Right cardiac atrium (tissue), 5 donors: ENCODE data around the gene CCNC. TPM values are rescaled to one million over a fixed set of nuclear protein-coding genes. Genes with fewer than 3 reads are reported as not detected.

ENCODE experiments used
- ATAC-seq, 2 donors: fragments of 200-7000 bp; cut with Tn5 transposase; one replicate each; pipeline versions ENCODE4 v1.8.0 to v1.9.1; 2020; ENCODE audit warnings: moderate library complexity in 2 of 2, mild to moderate bottlenecking in 1 of 2
- DNase-seq, 3 donors: peaks; one replicate each; pipeline ENCODE4 v3.0.0-alpha.2; 2020
- H3K27ac ChIP-seq: one replicate; pipeline ENCODE4 v1.5.1; 2013; ENCODE audit warnings: mild to moderate bottlenecking, low read length, control low read depth, moderate library complexity
- H3K27me3 ChIP-seq: one replicate; pipeline ENCODE4 v1.6.1; 2013; ENCODE audit not compliant: control insufficient read depth, insufficient read depth
- H3K4me1 ChIP-seq: one replicate; pipeline ENCODE4 v1.6.1; 2013; ENCODE audit warnings: low read length; ENCODE audit not compliant: control insufficient read depth, insufficient read depth
- H3K4me3 ChIP-seq: one replicate; pipeline ENCODE4 v1.5.1; 2013; ENCODE audit warnings: low read length, control low read depth
- H3K9me3 ChIP-seq: one replicate; pipeline ENCODE4 v1.6.1; 2013; ENCODE audit warnings: low read length; ENCODE audit not compliant: control insufficient read depth
- WGBS: extraction: QIAGEN DNeasy Blood & Tissue Kit; methylation state at CpG from one replicate; pipeline ENCODE4 v1.1.7; 2013; 5-methylcytosine and 5-hydroxymethylcytosine counted together
- intact Hi-C, 4 donors: fragments of 100-400 bp; cut with DNase I; formaldehyde crosslinking; loops; one replicate each; pipeline versions ENCODE4 v1.11.0 to v1.14.0; 2022 to 2023
- polyA plus RNA-seq: library from polyadenylated mRNA; stranded (reverse); fragments of 200-250 nt; gene quantifications from one replicate; pipeline ENCODE4 v1.2.3, GENCODE V29; 2013
- total RNA-seq, 4 donors: library from RNA; stranded (reverse); fragmentation: NEBNext Ultra II Directional; extraction: Animal tissue kit (Norgen Biotek cat#: 25700); gene quantifications; one replicate each; pipeline ENCODE4 v1.2.1, GENCODE V29; 2021
- donor health status: healthy with polysubstance abuse.
- donor health status: DM: no; HTN: yes; CAD: no.
- donor health status: DM: no; HTN: no; CAD: no.
- donor health status: DM: no; HTN: yes; CAD: no; lungs with severe emphysema.
- donor health status: DM: yes; HTN: yes; CAD: no.

CCNC gene
- total and polyA plus RNA-seq, 5 donors, result 17.4 to 28.4 (median 20.2) TPM

GRCh38 chr6:99579781-99580180 lies 11.3 kb upstream of the CCNC start:
- H3K4me3 ChIP-seq, result no peak overlapping the region
- WGBS, result 84% methylated on average over 4 of the region's 4 CpGs
- DNase-seq, result no peak
- intact Hi-C loops, result no loop called here
- no peak overlapping the region for H3K27ac ChIP-seq
- H3K9me3 ChIP-seq, result no peaks in the 10 kb centered on the region
- no peak for ATAC-seq
- H3K4me1 ChIP-seq, result no peaks in the 10 kb centered on the region
- no peaks in the 10 kb centered on the region for H3K27me3 ChIP-seq

- ATAC-seq, result no peak
- Histone ChIP-seq H3K4me1 (no peaks in the 10 kb centered on the region), H3K4me3 (no peak overlapping the region), H3K27ac (no peak overlapping the region), H3K27me3 (no peaks in the 10 kb centered on the region), H3K9me3 (no peaks in the 10 kb centered on the region)
- WGBS, result 98% methylated on average over 2 of the region's 2 CpGs
- no peak for DNase-seq
- intact Hi-C loops, result no loop called here
These were observed 7.2 kb upstream of the CCNC start for GRCh38 chr6:99575544-99576227.

- H3K4me3 ChIP-seq, result no peak overlapping the region
- 73% methylated on average over 2 of the region's 2 CpGs for WGBS
- H3K27me3 ChIP-seq, result no peaks in the 10 kb centered on the region
- no peaks in the 10 kb centered on the region for H3K9me3 ChIP-seq
- no peak overlapping the region for H3K27ac ChIP-seq
- DNase-seq, result no peak
- no peak for ATAC-seq
- intact Hi-C loops, result no loop called here
- H3K4me1 ChIP-seq, result no peaks in the 10 kb centered on the region
These were observed 5.6 kb upstream of the CCNC start for GRCh38 chr6:99573980-99574617.

- Histone ChIP-seq H3K27ac (no peak overlapping the region), H3K27me3 (no peaks in the 10 kb centered on the region), H3K4me1 (no peaks in the 10 kb centered on the region), H3K4me3 (no peak overlapping the region), H3K9me3 (no peaks in the 10 kb centered on the region)
- 50% methylated on average over 4 of the region's 4 CpGs for WGBS
- DNase-seq, result no peak
- ATAC-seq, result no peak
- intact Hi-C loops, result no loop called here
These were observed 5.3 kb downstream of the CCNC start for GRCh38 chr6:99563056-99563723.

GRCh38 chr6:99560668-99561067 lies 7.8 kb downstream of the CCNC start:
- ATAC-seq (no peak), DNase-seq (no peak)
- Histone ChIP-seq H3K27ac (no peak overlapping the region), H3K4me1 (no peaks in the 10 kb centered on the region), H3K4me3 (no peak overlapping the region), H3K9me3 (no peaks in the 10 kb centered on the region), H3K27me3 (no peaks in the 10 kb centered on the region)
- WGBS, result 97% methylated on average over 4 of the region's 4 CpGs
- intact Hi-C loops, result no loop called here

GRCh38 chr6:99559057-99559456 lies 9.4 kb downstream of the CCNC start:
- 78% methylated on average over 2 of the region's 2 CpGs for WGBS
- intact Hi-C loops, result no loop called here
- Histone ChIP-seq H3K9me3 (no peaks in the 10 kb centered on the region), H3K4me1 (no peaks in the 10 kb centered on the region), H3K27ac (no peak overlapping the region), H3K4me3 (no peak overlapping the region), H3K27me3 (no peaks in the 10 kb centered on the region)
- DNase-seq (no peak), ATAC-seq (no peak)

GRCh38 chr6:99553888-99554287 lies 14.6 kb downstream of the CCNC start:
- no peaks in the 10 kb centered on the region for H3K27me3 ChIP-seq
- ATAC-seq (no peak), DNase-seq (no peak)
- intact Hi-C loops, result no loop called here
- no peak overlapping the region for H3K4me3 ChIP-seq
- H3K27ac ChIP-seq, result no peak overlapping the region
- no peaks in the 10 kb centered on the region for H3K4me1 ChIP-seq
- 93% methylated on average over 2 of the region's 2 CpGs for WGBS
- H3K9me3 ChIP-seq, result no peaks in the 10 kb centered on the region

GRCh38 chr6:99550046-99550748 lies 18.3 kb downstream of the CCNC start:
- no peak for ATAC-seq
- Histone ChIP-seq H3K4me1 (no peaks in the 10 kb centered on the region), H3K4me3 (no peak overlapping the region), H3K27ac (no peak overlapping the region), H3K9me3 (no peaks in the 10 kb centered on the region), H3K27me3 (no peaks in the 10 kb centered on the region)
- DNase-seq, result no peak
- WGBS, result 87% methylated on average over 3 of the region's 3 CpGs
- intact Hi-C loops, result no loop called here

- no peak overlapping the region for H3K4me3 ChIP-seq
- H3K9me3 ChIP-seq, result no peaks in the 10 kb centered on the region
- 92% methylated on average over 4 of the region's 4 CpGs for WGBS
- no peaks in the 10 kb centered on the region for H3K27me3 ChIP-seq
- DNase-seq (no peak), ATAC-seq (no peak)
- H3K4me1 ChIP-seq, result no peaks in the 10 kb centered on the region
- intact Hi-C loops, result no loop called here
- no peak overlapping the region for H3K27ac ChIP-seq
These were observed 19.8 kb downstream of the CCNC start for GRCh38 chr6:99548706-99549105.

GRCh38 chr6:99547526-99547925 lies 20.9 kb downstream of the CCNC start:
- ATAC-seq, result no peak
- H3K27me3 ChIP-seq, result no peaks in the 10 kb centered on the region
- no peak overlapping the region for H3K27ac ChIP-seq
- 86% methylated on average over 4 of the region's 4 CpGs for WGBS
- H3K4me1 ChIP-seq, result no peaks in the 10 kb centered on the region
- DNase-seq, result no peak
- intact Hi-C loops, result no loop called here
- H3K4me3 ChIP-seq, result no peak overlapping the region
- no peaks in the 10 kb centered on the region for H3K9me3 ChIP-seq

- Histone ChIP-seq H3K27ac (no peak overlapping the region), H3K4me3 (no peak overlapping the region), H3K27me3 (no peaks in the 10 kb centered on the region), H3K9me3 (no peaks in the 10 kb centered on the region), H3K4me1 (no peaks in the 10 kb centered on the region)
- intact Hi-C loops, result no loop called here
- ATAC-seq (no peak), DNase-seq (no peak)
- WGBS, result 67% methylated on average over 1 of the region's 1 CpG
These were observed 23.0 kb downstream of the CCNC start for GRCh38 chr6:99545442-99545841.
